RCC 7860 (cell line): Measurements from ENCODE around the gene GREB1L.
"Not testable (repeated sequence)": the region's sequence is repeated elsewhere in the genome, so short reads cannot be mapped to it uniquely, and the experiment has no call there.

Experiments used
- DNase-seq: peaks from one replicate; pipeline ENCODE4 v3.0.0-alpha.2; 2015; ENCODE audit warnings: low spot score
- FAIRE-seq: peaks from 2 replicates; lab custom pipeline; 2012; peaks lifted over from hg19 to GRCh38; lab: Jason Lieb, UNC

Gene GREB1L

DNA sequence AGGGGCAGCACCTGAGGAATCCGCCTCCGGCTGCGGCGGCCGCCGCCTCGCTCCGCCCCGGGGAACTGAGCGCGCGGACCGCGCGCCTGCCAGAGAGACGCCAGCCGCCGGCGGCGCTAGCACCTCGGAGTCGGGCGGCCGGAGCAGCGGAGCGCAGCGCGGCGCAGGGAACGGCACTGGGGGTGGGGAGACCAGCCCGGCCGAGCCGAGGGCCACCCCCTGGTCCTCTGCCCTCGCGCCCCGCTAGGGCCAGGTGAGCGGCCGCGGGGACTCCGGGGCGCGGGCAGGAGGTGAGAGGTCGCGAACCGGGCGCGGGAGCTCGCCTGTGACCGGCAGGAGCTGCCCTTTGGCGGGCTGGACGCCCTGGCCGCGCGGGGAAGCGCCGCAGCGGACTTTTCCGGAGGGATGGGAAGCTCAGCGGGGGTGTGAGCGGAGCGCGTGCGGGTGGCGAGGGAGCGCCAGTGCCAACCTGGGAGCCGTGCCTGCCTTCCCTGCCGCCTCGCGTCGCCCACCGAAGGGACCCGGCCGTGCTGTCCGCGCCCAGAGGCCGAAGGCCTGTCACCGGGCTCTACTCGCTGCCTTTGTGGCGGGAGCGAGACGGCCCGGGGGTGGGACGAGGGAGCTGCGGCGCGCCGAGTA is at the start of gene GREB1L:
TSS of gene GREB1L (plus strand) at position 92 of the 639 bp plus-strand sequence. CDS start 141,287 bp downstream, outside the sequence.
- DNase-seq (no peak), FAIRE-seq (no peak)

DNA sequence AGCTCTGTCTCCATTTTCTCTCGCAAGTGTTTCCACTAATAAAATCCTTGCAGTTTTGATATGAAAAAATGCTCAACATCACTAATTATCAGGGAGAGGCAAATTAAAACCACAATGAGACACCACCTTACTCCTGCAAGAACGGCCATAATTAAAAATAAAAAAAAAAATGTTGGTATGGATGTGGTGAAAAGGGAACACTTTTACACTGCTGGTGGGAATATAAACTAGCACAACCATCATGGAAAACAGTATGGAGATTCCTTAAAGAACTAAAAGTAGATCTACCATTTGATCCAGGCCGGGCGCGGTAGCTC is 49.8 kb upstream of the GREB1L start:
- no peak for FAIRE-seq
- DNase-seq: no peak

DNA sequence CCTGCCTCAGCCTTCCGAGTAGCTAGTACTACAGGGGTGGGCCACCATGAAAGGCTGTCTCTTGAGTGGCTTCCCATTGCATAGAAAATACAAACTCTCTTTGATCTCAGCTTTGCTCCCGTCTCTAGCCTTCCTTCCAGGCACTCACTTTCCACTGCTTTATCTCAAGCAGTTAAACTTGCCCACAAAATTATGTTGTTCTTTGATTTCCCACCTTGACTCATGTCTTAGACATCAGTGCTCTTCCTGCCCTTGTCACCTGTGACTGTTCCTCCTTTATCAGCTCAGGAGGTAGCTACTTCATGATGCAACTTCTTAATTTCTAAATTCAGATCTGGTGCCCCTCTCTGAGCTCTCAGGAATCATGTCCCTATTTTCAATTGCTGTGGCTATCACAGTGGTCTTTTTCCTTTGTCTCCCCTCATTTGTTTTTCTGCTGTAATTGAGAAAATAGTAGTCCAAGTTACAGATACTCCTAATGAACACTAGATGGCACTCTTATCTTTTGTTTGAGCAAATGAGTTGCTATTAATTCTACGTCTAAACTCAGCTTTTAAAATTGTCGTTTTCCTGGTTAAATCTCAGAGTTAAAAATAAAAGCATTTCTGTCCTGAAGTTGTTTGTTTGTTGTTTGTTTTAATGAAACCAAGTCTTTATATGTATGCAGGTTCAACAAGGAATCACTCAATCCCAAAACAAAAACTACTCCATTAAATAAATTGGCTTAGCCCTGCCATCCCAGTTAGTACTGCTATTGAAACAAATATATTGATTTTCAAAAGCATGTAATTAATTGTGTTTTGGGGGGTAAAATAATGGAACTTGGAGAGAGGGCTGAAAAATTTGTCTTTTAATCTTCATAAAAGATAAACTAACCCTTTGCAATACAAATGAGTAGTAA is 46.9 kb upstream of the GREB1L start:
- DNase-seq (peak; percentile 56), FAIRE-seq (peak; percentile 71)

DNA sequence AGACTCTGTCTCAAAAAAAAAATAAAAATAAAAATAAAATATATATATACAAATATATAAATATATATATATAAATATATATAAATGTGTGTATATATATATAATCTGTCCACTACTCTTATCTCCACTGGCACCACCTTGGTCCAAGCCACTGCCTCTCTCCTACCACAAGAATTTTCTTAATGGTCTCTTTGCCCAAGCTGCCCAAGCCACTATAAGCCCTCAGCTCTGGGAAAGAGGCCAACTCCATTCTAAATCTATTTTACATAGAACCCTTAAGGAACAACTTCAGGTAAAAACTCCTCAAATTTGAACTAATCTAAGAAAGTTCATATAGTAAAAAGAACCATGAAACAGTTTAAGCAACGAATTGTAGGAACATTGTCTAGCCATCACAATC is 45.6 kb upstream of the GREB1L start:
- FAIRE-seq (no peak), DNase-seq (no peak)

DNA sequence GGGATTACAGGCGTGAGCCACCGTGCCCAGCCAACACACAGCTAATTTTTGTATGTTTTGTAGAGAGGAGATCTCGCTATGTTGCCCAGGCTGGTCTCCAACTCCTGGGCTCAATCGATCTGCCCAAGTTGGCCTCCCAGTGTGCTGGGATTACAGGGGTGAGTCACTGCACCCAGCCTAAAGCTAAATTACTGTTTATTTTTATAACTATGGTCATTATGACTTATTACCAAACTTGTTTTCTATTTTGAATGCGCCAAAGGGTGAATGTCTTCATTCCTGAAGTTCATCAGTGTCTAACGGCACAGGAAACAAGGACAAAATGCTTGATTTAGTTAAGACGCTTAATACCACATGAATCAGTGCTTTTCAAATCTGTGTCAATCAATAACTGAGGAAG is 38.9 kb upstream of the GREB1L start:
- FAIRE-seq (no peak), DNase-seq (no peak)

DNA sequence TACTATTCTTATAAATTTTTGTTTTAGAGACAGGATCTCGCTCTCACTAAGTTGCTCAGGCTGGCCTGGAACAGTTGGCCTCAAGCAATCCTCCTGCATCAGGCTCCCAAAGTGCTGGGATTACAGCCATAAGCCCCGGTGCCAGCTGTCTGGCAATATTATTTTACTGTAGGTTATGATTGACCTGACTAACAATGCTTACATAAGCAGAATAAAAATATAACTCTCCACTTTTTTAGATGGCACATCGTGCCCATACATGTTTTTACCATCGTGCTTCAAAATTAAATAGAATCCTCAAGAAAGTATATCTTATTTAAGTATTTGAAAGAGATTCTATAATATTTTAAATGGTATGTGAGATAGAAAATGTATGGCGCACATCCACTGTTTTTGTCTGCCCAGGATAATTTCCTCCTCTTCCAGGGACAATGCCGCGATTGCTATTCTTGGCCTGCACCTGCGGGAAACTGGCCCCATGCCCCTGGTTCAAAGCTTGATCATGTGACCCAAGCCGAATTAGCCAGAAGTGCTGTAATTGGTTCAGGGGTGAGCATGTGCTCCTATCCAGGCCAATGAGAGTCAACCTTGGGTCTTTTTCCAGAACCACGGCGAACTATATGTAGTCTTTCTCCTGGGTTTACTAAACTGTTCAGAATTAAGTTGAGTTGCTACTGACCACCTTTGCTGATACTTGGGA is 38.3 kb upstream of the GREB1L start:
- no peak for DNase-seq
- FAIRE-seq: no peak

DNA sequence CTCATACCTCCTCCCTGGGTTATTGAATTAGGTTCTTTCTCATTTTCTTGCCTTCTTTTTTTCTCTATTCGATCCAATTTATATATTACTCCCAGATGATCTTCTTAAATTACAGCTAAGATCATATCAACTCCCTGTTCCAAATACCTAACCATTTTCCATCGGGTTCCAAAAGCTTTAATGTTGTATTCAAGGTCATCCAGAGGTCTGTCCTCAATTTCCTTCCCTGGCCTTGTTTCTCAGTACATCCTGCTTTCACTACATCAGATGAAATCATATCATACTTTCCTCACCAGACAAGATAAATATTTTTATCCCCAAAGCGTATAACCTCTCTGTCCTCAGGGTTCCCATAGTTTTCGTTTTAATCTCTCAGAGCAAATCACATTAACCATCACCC is 36.3 kb upstream of the GREB1L start:
- no peak for FAIRE-seq
- no peak for DNase-seq

DNA sequence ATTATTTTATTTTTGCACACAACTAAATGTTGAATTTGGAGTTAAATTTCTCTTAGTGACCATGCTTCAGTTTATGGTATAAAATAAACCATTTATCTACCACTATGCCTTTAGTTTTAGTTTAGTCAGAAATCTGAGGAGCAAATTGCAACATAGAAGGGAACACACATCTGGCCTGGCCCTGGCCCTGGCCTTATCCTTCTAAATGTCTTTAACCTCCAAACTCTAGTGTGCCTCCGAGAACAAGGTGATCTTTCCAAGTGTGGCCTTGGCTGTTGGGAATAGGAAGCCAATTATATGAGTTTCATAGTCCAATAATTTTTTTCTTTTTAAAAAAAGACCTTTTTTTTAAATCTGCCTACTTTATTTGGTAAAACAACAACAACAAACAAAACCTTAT is 31.8 kb upstream of the GREB1L start:
- no peak for DNase-seq
- no peak for FAIRE-seq

DNA sequence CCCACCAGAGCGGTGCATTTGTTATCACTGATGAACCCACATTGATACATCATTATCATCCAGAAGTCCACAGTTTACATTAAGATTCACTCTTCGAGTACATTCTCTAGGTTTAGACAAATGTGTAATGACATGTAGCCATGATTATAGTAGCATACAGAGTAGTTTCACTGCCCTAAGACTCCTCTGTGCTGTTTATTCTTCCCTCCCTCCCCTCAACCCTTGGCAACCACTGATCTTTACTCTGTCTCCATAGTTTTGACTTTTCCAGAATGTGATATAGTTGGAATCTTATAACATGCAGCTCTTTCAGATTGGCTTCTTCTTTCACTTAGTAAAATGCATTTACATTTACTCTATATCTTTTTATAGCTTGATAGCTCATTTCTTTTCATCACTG is 31.2 kb upstream of the GREB1L start:
- DNase-seq (no peak), FAIRE-seq (no peak)

DNA sequence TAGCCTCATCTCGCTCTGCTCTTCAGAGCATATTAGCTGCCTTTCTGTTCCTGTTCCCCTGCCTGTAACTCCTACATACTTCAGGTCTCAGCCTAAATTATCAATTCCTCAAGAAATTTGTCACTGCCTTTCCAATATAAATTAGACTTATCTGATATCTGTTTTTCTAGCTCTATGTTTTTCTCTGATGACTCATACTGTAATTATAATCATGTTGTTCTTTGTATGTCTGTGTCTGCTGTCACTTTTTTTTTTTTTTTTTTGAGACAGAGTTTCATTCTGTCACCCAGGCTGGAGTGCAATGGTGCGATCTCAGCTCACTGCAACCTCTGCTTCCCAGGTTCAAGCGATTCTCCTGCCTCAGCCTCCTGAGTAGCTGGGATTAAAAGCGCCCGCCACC is 27.6 kb upstream of the GREB1L start:
- not testable (repeated sequence) for FAIRE-seq

DNA sequence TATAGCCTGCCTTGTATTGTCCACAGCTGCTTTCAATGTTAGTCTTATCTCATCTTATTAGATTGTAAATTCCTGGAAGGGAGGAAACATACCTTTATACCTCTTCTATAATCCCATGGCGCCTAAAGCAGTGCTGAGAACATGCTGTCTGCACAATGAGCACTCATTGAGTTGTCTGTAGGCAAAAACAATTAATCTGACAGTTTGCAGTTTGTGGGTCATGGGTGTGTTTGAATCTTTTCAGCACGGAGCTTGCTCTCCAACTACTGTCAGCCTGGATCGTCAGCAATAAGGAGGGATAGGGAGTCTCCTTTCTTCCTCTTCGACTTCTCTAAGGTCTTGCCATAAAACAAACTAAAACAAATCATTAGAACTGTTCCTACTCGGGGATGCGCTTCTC is 26.5 kb upstream of the GREB1L start:
- FAIRE-seq: no peak
- no peak for DNase-seq

More for the DNA sequence above, 27.6 kb upstream of the GREB1L start:
- DNase-seq: not testable (repeated sequence)

DNA sequence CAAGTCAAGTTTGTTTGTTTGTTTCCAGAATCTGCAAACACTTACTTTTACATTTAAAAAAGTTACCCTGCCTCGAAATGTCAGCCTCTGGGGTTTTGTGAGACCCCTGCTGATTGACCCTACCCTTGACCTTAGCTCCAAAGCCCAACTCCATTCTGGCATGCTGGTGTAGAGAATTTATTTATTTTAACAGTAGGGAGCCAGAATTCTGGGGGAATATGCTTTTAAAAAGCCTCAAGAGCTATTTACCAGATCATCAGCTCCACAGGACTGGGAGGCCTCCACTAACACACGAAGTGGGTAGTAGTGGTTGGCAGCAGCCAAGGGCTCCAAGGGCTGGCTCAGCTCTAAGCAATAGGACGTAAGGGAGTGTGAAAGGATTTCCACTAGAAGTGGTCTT is 23.2 kb upstream of the GREB1L start:
- FAIRE-seq (no peak), DNase-seq (no peak)

DNA sequence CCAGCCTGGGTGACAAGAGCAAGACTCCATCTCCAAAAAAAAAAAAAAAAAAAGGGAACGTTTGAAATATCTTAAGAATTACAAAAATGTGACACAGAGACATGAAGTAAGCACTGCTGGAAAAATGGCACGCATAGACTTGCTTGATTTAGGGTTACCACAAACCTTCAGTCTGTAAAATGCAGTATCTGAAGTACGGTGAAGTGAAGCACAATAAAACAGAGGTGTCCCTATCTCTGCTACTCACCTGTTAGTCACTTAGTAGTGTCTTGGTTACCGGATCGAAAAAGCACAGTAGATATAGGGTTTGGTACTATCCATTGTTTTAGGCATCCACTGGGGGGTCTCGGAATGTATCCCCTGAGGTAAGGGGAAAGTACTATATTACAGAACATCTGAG is 11.6 kb upstream of the GREB1L start:
- no peak for DNase-seq
- FAIRE-seq: no peak

DNA sequence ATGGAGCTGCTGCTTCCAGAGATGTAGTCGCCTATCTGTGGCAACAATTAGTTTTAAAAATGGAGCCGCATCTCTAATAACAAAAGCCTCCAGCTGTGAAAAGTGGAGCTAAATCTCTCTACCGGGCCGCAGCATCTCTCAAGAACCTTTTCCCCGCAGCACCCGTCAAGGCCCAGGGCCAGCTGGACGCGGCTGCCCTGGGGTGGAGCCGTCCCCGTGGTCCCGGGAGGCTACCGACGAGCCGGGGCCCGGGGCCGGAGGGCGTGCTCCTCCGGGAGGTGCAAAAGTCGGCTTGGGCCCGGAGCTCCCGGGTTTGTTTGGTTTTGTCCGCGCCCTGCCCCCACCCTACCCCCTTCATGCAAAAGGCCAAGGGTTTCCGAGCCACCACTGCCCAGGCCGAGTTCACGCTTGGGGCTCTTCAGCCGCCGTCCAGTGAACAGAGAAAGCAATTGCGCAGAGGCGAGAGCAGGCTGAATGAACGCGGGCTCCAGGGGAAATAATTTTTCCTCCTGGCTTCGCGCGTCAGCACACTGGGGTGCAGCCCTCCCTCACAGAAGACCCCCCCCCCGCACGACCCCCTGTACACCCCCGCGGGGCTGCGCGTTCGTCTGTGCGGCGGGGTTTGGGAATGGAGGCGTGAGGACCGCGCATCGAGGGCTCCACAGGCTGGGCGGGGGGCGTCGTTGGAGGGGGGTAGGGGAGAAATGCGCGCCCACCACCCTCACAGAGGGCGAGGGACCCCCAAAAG is 557 bp upstream of the GREB1L start:
- no peak for DNase-seq
- no peak for FAIRE-seq

DNA sequence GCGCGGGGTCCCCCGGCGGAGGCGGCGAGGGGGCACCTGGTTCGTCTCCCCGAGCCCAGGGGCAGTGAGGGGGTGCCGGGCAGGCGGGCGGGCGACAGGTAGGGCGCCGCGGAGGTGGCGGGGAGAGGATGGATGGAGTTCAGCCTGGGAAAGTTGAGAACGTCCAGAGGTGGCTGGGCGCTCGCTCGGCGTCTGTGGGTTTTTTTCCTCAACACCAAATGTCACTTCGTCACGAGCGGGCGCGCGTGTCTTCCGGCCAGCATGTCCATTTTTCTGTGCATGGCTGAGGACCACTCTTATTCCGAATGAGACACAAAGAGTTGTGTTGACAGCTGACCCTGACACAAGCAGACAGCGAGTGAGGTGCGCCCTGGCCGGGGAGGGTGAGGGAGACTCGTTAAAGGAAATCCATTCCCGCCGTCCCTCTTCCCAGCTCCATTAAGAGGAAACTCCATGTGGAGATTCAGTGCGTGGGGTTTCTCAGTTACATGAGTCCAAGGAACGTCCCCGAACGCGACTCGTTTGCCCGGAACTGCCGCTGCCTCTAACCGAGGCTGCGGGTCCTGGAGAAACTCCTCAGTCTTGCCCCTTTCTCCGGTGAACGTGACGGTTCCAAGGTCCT is 859 bp downstream of the GREB1L start:
- no peak for DNase-seq
- no peak for FAIRE-seq

DNA sequence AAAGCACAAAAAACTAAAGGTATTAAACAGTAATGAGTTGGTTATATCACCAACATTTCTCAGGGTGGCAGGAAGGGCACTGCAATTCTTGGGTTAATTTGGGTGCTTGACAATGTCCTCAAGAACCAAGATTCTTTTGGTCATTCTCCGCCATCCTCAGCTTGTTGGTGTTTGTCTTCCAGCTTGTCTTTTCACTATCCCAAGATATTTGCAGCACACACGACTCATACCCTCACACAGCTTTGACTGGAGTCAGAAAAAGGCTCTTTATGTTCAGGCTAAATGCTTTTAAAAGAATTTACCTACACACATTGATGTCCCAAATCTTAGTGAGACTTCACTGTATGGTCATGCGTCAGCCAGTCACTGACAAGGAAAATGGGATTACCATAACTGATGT is 12.5 kb downstream of the GREB1L start:
- FAIRE-seq: no peak
- DNase-seq: no peak

DNA sequence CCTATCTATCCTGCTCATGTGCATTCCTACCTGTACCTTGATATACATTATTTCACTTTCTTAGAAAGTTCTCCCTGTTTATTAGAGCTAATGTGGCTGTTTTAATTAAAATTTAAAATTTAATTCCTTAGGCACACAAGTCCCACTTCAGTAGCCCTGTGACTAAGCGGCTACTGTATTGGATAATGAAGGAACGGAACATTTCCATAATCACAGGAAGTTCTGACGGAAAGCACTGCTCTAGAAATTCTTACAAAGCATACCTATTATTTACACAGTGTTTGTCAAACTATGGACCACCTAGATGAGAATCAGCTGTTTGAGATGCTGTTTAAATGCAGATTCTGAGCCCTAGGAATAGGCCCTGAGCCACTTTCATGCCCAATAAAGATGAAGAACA is 13.2 kb downstream of the GREB1L start:
- no peak for DNase-seq
- FAIRE-seq: no peak

DNA sequence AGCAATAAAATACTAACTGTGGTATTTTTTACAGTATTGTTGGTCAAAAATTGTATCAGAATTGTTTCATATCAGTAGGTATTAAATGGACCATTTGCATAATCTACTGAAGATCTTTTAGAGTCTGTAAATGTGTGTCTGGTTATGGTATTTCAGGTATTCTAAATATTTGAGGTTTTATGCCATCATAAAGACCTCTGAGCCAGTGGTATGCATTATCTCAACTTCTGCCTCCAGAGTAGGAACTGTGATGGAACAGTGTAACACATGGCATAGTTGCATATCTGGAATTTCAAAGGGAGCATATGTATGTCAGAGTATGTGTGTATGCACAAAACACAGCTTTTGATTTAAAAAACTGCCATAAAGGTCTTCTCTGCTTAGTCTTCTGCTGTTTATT is 15.4 kb downstream of the GREB1L start:
- FAIRE-seq: no peak

DNA sequence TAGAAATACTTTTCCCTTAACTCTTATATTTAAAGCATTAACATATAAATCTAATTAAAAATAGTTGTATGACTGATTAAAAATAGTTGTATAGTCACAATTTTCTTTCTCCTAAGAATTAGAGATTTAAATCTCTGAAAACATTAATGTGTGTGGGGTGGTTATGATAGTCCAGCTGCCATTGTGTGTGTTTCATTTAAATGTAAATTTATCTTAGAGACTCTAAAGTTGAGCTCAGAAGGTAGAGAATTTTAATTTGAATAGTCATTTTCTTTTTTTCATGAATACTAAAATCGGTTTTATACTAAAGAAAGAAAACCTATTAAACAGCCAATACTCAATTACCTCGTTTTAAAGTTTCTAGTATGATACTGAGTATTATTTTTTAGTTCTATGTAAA is 18.6 kb downstream of the GREB1L start:
- no peak for FAIRE-seq
- DNase-seq: no peak

More for the DNA sequence above, 15.4 kb downstream of the GREB1L start:
- DNase-seq: peak; percentile 31

DNA sequence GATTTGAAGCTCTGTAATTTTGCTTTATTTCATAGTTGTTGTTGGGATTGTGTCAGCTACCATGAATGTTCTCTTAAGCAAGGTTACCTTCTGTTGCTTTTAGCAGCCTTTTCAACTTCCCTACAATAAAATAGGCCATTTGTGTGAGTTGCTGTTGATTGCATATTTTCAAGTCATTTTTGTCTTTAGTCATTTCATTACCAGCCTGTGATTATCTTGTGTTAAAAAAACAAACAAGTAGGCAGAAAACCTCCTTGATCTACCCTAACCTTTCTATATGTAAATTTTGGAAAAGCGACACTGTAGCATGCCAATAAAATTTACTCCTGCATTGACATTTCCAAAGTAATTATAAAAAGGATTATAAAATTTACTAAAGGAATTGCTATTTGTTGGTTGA is 19.3 kb downstream of the GREB1L start:
- DNase-seq (no peak), FAIRE-seq (no peak)

DNA sequence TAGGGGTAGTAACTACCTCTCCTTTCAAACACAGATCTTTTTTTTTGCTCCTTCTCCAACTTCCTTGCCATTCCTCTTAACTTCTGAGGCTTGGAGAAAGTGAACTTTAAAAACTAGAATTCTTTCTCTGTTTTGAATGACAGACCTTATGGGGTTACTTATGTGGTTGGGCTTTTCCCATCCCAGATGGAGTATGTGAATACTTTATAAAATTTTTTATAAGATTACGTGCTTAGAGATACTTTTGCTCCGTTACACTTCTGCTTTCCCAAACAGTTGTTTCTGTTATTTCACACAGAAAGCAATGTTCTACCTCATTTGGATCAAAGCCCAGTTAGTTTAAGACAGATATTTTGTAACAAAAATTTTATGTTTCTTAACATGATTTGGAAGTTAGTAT is 20.2 kb downstream of the GREB1L start:
- no peak for FAIRE-seq
- DNase-seq: no peak
